Activated T-helper 9 cell treated with anti-CD3 and anti-CD28 coated beads, Interleukin-2, amount 50 U/mL, for 16 hours (primary cell): Measurements from ENCODE around the gene A2M.

Experiments used
- DNase-seq: peaks from one replicate; pipeline ENCODE4 v3.0.0-alpha.2; 2020; ENCODE audit warnings: low read depth

The A2M gene

DNA sequence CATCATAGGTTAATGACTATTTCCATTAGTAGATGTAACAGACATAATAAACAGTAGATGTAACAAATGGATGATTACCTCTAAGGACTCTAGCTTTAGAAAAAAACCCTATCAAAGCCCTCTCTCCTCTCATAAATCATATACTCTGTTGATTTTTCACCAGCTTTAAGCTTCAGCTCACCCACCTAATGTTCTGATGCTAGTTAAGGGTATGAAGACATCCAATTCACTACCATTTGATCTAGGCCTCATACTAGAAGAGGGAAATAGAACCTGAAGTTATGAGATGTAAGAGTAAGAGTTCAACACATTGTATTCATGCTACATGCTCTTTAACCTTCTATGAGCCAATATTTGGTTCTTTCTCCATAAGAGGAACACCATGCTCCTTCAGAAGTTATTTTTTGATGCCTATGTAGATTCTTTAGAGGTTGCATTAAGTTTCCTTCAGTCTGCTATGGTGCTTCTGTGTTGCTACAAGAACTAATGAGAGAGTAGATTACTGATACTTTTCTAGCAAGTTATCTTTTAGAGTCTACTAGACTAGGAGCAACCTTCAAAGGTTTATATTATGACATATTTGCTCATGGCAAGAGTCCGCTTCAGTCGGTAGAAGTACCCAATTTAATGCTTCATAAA lies 16.0 kb downstream of the A2M start:
- DNase-seq: no peak

DNA sequence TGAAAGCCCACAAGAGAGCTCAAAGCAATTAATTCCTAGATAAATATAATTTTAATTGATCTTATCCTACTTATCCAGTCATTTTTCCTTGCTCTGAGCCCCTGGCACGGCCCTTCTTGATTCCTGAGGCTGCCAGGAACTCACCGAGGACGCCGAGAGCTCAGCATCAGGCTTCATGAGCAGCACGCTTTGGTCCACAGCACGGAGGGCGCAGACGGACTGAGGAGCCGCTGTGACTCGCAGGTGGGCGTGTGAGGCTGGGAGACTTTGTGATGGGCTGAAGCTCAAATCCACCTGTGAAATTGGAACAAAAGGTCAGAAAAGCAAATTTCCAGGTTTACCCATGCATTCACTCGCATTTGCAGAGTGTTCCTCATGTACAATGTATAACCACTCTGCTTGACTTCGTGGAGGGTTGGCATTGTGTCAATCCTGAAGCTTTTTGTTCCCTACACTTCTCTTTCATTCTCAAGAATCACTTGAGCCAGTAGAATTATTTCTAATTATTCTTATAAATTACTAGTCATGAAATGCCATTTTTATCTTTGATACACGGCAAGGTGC lies 17.2 kb downstream of the A2M start:
- no peak for DNase-seq

DNA sequence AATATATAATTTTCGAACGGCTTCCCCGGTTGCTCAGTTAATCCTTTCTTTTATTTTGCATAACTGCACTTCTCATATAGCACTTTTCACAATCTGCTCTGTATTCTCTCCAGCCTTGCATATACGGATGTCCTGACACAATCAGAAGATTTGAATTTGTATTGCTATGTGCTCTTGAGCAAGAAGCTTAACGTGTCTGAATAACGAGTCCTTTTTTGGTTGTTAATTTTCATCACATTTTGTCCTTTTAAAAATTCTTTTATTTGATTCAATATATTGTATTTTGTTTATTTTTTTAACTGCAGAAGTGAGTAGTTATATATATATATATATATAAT lies 17.6 kb downstream of the A2M start:
- DNase-seq: no peak

DNA sequence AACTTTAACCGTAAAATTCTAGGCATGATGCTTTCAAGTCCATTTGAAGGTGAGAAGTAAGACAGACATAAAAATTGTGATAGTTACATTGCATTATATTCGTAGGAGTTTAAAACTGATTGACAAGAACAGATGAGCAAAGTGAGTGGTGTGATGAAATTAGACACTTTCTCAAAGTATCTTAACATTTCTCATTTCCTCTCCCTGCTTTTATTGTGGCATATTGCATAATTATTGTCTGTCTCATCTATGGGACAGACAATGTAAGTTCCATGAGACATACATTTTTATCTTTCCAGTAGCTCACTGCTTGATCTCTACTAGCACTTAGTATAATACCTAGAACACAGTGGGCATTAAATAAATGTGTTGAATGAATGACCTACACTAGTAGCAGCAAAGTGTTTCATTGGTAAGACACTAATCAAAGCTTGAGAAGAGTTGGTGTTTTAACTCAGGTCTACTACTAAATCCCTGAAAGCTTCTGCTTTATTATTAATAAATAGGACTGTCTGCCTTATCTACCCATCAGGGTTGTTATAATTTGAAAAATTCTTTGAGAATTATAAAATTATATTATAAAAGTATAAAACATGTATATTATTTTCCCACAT lies 19.0 kb downstream of the A2M start:
- DNase-seq: no peak

DNA sequence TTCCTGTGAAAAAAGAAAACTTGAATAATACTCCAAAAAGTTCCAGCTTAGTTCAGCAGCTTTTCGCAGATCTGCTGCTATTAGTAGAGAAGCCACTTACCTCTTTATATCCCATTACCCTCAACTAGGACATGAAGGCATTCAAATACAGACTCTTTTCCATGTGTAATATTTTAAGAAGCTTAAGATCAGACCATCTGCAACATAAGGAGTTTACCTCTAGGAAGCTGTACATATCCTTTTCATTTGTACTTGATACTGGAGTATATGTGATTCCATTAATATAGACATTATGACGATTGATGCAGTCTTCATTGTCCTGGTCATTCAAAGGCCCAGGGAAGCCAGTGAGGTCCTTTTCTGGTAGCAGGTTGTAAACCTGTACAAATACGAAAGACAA lies 20.4 kb downstream of the A2M start:
- DNase-seq: no peak

DNA sequence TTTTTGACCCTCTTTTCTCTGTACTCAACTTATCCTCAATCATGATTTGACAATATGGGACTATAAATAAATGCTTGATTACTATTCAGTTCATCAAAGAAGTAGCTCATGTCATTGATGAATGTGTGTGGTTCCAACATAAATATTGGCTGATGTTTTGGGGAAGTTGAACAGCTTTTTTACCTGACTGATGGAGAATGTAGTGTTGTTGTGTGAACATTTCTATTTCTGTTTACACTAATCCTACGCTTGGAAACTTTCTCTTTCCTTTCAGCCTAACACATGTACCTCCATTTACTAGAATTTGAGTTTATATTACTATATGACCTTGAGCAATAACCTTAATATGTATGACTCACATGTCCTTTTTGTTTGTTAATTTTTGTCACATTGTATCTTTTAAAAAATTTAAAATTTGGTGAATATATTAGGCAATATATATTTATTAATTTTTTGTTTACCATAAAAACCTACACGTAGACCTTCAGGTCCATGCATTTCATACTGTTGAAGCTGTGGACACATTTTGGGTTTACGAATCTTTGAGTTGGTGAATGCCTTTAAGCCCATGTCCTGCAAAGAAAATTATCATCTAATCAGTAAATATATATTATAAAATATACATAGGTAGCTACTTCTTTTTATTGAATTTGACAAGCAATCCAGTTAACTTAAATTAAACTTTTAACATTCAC lies 21.1 kb downstream of the A2M start:
- no peak for DNase-seq

DNA sequence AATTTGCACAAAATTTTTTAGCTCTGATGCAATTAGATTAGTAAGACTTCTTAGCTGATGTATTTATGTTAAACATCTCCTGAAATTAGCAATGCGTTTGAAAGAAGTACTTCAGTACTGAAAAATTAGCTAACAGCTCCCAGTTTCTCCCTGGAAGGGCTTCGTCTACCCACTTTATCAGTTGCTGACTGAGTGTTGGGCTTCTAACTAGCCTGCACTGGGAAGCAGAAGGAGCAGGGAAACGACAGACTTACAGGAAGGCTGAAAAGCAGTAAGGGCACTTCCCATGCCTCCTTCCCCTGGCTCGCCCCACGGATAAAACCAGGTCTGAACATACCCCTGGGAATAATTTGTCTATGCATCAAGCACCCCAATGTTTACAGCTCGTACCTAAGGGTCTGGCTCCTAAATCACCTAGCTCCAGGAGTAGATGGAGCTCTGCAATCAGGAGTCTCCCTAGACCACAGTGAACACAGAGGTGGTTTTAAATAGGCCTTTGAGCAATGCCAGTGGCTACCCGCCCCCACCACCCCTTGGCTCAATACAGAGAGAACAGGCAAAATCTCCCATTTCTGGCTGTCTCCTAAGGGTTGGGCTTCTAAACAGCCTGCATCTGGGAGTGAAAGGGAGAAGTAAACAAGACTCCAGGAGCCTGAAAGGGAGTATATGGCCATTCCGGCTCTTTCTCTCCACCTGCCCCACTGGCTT lies 23.7 kb downstream of the A2M start:
- DNase-seq: no peak

DNA sequence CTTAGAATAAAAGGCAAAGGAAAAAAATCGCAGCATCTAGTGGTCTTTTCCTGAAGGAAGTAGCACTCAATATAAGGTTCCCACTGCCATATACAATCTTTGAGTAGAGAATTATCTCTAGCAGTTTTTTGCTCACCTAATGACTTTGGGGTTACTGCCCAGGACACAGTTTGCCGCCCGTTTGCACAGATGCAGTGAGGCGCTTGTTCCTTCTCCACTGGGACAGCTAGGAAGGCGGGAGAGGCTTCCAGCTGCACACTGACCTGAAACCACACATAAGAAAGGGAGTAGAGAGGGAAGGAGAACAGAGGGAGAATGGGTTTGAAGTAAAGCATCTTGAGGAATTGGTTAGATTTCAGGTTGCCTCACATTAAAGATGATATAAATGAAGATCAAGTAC lies 25.5 kb downstream of the A2M start:
- DNase-seq: no peak

DNA sequence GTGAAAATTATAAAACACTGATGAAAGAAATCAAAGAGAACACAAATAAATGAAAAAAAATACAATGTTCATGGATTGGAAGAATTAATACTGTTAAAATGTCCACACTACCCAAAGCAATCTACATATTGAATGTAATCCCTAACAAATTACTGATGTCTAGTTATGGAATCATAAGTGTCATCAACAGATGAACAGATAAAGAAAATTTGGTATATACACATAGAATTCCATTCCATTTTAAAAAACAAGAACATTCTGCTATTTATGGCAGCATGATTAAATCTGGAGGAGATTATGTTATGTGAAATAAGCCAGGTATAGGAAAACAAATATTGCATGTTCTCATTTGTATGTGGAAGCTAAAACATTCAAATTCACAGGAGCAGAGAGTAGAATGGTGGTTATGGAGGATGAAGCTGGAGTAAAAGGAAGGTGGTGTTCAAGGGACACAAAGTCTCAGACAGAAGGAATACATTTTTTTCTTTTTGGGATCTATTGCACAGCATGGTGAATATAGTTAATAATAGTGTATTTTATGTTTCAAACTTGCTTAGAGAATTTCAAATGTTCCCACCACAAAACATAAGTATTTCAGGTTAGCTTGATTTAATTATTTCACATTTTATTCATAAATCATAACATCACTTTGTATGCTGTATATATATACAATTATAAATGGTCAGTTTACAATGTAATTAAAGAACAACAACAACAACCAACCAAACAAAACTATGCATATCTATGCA lies 28.5 kb downstream of the A2M start:
- DNase-seq: no peak

DNA sequence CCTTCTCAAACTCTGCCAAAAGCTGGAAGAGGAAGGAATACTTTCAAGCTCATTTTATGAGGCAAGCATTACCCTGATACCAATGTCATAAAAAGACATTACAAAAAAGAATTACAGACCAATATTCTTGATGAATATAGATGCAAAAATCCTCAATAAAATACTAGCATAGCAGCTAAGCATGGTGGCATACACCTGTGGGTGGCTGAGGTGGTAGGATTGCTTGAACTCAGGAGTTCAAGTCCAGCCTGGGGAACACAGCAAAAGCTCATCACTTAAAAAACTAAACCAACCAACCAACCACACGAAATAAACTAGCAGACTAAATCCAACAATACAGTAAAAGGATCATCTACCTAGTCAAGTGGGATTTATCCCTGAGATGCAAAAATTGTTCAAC lies 29.6 kb downstream of the A2M start:
- DNase-seq: no peak

DNA sequence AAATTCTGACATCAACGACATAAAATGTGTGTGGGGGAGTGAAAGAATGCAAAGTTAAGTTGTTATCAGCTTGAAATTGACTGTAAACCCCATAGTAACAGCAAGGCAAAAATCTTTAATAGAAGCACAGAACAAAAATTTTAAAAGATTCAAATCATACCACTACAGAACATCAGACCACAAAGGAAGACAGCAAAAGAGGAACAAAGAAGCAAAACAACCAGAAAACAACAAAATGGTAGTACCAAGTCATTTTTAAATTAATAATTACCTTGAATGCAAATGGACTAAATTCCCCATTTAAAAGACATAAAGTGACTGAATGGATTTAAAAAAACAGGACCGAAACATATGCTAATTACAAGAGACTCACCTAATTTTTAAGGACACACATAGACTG lies 31.3 kb downstream of the A2M start:
- no peak for DNase-seq

DNA sequence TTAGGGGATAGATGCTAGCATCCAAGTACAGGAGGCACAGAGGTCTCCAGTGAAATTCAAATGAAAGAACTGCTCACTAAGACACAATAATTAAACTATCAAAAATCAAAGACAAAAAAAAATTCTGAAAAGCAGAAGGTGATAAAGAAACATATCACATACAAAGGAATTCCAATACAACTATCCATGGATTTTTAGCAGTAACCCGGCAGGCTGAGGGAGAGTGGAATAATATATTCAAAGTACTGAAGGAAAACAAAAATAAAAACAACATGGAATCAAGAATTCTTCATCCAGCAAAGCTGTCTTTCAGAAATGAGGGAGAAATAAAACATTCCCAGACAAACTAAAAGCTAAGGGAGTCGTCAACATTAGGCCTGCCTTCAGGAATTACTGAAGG lies 31.9 kb downstream of the A2M start:
- DNase-seq: no peak

DNA sequence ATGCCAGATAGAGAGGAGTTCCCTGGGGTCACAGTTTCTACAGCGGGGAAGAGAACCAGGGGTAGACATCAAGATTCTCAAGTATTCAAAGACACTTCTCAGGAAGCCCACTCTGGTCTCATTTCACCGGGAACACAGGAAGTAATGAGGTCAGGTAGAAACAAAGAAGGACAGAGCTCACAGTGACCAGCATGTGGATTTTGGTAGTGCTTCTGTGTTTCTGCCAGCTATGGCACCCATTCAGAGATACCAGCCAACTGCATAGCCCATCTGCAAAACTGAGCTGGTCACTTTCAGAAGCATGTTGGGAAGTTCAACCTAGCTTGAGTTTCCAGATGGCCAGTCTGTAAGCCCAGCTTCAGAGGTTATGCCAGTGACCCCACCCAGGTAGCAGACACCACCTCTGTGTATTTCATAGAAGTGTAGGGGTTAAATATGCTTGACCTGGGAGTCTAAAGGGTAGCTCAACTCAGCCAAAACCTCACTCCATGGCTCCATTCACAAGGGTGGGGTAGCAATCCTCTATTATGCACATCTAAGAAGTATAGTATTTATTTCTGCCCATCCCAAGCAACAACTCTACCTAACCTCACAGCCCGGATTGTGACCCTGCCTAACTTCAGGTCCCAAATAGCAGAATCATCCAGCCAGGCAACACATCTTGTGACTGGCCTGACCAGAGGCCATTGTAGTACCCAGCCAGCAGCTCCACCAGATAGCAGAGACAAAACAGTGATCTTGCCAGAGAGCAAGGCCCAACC lies 33.9 kb downstream of the A2M start:
- no peak for DNase-seq

DNA sequence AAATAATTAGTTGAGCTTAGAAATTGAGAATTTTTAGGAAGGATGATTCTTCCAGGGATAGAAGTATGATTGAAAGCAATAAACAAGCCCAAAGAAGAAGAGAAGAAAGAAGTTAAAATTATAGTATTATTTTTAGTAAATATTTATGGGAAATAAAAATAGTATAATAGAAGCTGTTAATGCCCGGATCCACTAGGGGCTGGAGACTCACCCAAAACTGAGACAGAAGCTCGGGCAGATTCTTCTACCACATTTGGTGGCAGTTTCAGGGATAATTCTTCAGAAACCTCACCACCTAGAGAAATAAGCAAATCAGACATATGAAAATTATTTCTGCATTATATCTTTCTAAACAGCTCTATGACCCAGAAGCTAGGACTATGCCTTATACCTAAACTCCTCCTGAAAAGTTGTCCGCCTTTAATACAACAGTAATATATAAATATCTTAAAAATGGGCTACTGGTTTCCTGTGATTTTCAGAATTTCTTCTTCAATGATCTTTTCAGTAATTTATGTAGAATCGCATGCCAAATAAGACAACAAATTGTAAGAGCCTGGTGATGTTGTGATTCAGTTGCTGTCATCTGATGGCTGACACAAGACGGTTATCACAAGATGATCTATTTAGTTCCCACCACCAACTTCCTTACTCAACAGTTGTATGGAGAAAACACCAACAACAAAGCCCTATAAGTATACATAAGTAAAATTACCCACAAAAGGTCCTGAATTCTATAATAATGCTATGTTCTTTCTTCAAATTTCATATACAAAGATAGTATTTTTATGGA lies 35.6 kb downstream of the A2M start:
- DNase-seq: no peak

DNA sequence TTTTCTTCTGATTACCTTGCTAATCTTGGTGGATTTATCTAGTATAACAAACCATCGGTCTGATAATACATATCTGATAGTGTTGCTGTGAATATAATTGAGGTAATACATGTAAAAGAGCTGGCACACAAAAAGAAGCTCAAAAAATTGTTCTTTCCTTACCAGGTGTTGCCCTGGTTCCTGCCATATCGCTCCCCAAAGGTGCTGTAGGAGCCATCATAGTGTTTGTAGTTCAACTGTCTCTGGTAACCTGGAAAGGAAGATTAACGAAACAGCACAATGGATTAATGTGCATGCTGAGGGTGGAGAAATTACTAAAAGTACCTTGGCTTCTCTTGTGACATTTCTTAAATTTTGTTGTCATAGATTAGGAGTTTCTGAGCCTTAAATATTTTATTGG lies 36.6 kb downstream of the A2M start:
- no peak for DNase-seq

DNA sequence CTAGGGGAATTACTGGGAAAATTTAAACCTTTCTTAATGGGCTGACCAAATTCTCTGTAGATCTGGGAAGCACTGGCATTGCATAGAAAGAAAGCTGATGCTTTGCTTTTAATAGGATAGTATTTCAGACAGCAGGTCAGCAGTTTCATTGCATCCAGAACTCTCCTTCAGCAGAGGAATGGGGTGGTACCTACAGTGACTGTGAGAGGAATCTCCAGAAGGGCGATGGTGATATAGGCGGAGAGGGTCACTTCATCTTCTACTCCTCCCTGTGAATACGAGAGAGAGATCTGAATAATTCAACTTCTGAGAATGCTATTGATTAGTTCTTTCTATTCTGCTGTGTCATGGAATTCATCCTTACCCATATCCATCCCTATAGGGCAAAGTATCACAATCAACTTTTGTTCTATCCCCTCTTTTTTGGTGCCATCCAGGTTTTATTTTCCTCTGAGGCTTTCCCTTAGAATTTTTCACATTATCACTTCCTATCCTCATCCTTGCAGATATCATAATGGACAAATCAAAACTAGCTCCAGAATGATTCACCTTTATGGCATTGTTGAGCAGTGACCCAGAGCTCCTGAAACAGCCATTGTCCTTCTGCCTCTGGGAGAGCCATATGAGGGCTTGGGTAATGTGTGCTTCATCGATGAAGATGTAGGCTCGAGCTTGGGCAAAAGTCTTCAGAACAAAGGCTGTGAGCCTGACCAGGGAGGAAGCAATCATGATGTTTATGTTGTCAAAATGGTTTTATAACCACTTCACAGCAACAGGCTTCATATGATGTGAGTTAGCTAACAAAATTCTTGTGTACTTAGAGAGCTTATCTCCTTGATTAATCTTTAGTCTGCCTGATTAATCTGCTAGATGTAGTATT lies 38.3 kb downstream of the A2M start:
- no peak for DNase-seq

DNA sequence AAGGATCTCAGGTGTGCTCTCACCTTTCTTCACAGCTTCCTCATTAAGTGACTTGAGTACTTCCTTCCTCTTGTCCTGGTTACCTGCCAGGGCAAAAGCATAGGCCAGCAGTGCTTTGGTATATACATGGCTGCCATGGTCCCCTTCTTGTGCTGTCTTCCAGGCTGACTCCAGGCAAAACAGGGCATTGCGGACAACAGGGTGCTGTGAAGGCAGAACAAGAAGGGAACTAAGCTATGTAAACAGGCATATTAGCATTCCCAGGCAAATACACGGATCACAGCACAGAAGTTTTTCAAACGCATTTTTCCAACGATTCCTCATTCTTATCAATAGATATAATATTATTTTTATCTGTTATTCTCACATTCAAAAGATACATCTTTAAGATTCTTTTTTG lies 39.0 kb downstream of the A2M start:
- DNase-seq: no peak

DNA sequence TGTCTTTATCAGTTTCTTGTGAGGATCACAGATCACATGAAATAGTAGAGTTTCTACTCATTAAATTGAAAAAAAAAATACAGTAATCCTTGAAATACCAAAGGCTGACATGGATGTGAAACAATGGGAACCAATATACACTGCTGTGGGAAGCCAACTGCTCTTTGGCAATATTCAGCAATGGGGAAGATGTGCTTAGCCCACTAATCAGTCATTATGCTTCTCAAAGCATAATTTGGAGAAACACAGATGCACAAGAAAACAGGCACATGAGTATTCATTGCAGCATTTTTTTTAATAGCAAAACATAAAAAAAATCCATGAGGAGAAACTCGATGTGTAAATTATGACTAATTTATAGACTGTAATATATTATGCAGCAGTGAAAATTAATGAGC lies 40.6 kb downstream of the A2M start:
- DNase-seq: no peak

DNA sequence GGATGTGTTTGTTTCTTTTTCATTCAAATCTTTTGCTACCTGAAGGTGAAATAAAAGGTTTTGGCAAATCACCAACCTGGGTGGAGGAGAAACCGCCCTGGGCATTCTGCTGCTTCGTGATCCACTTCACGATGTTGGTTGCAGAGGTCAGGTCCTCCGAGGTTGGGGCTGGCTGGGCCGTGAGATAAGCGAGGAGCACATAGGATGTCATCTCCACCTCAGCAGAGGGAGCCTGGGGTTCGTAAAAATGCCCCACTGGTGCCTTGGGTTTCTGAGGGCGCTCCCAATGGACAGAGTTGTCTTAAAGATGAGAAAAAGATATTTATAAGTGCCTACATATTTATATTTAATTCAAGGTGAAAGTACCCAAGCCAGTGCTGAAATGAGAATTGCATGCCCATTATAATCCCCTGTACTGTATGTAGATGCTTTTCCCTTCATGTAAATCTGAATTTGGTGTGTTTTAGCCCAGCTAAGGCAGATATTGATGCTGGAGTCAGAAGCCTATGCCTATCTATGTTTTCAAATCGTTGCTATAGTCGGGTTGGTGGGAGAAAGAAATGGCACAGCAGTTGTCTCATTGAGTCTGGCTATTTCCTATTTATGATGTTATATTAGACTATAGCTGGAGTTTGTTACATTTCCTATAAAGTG lies 41.1 kb downstream of the A2M start:
- no peak for DNase-seq
